ENCODE data around the gene EGFR. TPM values are rescaled to one million over a fixed set of nuclear protein-coding genes. Genes with fewer than 3 reads are reported as not detected.

Gene EGFR
- total RNA-seq, 1 experiment from 2014 or later, result not detected

- Histone ChIP-seq H3K36me3 (ENCODE audit: insufficient read depth, low read length) (no peaks in the 10 kb centered on the region), H4K20me1 (ENCODE audit: insufficient read depth, low read depth, low read length) (no peaks in the 10 kb centered on the region), H3K9ac (ENCODE audit: low read length) (no peak overlapping the region), H3K4me3 (ENCODE audit: low read length) (no peak overlapping the region), H3K27me3 (ENCODE audit: low read length) (no peaks in the 10 kb centered on the region), H3K9me2 (replicated peaks; ENCODE audit: insufficient read depth, low read length) (no peaks in the 10 kb centered on the region), H3K9me3 (ENCODE audit: low read length) (no peaks in the 10 kb centered on the region), H3K4me2 (ENCODE audit: low read depth, low read length, poor library complexity, severe bottlenecking) (no peak overlapping the region), H3K4me1 (ENCODE audit: low read length) (no peaks in the 10 kb centered on the region), H3K79me2 (ENCODE audit: low read length) (no peaks in the 10 kb centered on the region), H3K27ac (ENCODE audit: low read length) (no peak overlapping the region), H2AFZ (ENCODE audit: low read length) (no peak overlapping the region)
- no peak for DNase-seq
These were observed 424 bp downstream of the EGFR start for GRCh38 chr7:55019191-55019690.

- H3K27ac ChIP-seq (ENCODE audit: low read length), result no peak overlapping the region
- no peaks in the 10 kb centered on the region for H3K9me3 ChIP-seq (ENCODE audit: low read length)
- H3K9ac ChIP-seq (ENCODE audit: low read length), result no peak overlapping the region
- H3K36me3 ChIP-seq (ENCODE audit: insufficient read depth, low read length), result no peaks in the 10 kb centered on the region
- H3K79me2 ChIP-seq (ENCODE audit: low read length), result no peaks in the 10 kb centered on the region
- H3K9me2 ChIP-seq (replicated peaks; ENCODE audit: insufficient read depth, low read length), result no peaks in the 10 kb centered on the region
- H4K20me1 ChIP-seq (ENCODE audit: insufficient read depth, low read depth, low read length), result no peaks in the 10 kb centered on the region
- no peak overlapping the region for H3K4me2 ChIP-seq (ENCODE audit: low read depth, low read length, poor library complexity, severe bottlenecking)
- no peak overlapping the region for H2AFZ ChIP-seq (ENCODE audit: low read length)
- H3K27me3 ChIP-seq (ENCODE audit: low read length), result no peaks in the 10 kb centered on the region
- no peak overlapping the region for H3K4me3 ChIP-seq (ENCODE audit: low read length)
- no peak for DNase-seq
- H3K4me1 ChIP-seq (ENCODE audit: low read length), result no peaks in the 10 kb centered on the region
These were observed 1.1 kb downstream of the EGFR start for GRCh38 chr7:55019691-55020465.

- no peaks in the 10 kb centered on the region for H3K9me3 ChIP-seq (ENCODE audit: low read length)
- H3K27ac ChIP-seq (ENCODE audit: low read length), result no peak overlapping the region
- H3K4me3 ChIP-seq (ENCODE audit: low read length), result no peak overlapping the region
- H3K27me3 ChIP-seq (ENCODE audit: low read length), result no peaks in the 10 kb centered on the region
- H2AFZ ChIP-seq (ENCODE audit: low read length), result no peak overlapping the region
- no peak overlapping the region for H3K9ac ChIP-seq (ENCODE audit: low read length)
- no peaks in the 10 kb centered on the region for H3K79me2 ChIP-seq (ENCODE audit: low read length)
- H3K4me1 ChIP-seq (ENCODE audit: low read length), result no peaks in the 10 kb centered on the region
- H3K36me3 ChIP-seq (ENCODE audit: insufficient read depth, low read length), result no peaks in the 10 kb centered on the region
- no peaks in the 10 kb centered on the region for H3K9me2 ChIP-seq (replicated peaks; ENCODE audit: insufficient read depth, low read length)
- no peaks in the 10 kb centered on the region for H4K20me1 ChIP-seq (ENCODE audit: insufficient read depth, low read depth, low read length)
- no peak for DNase-seq
- H3K4me2 ChIP-seq (ENCODE audit: low read depth, low read length, poor library complexity, severe bottlenecking), result no peak overlapping the region
These were observed 1.7 kb downstream of the EGFR start for GRCh38 chr7:55020466-55020871.

- no peak for DNase-seq
- H3K27ac ChIP-seq (ENCODE audit: low read length), result no peak overlapping the region
- no peaks in the 10 kb centered on the region for H3K9me3 ChIP-seq (ENCODE audit: low read length)
- no peak overlapping the region for H3K9ac ChIP-seq (ENCODE audit: low read length)
- H2AFZ ChIP-seq (ENCODE audit: low read length), result no peak overlapping the region
- no peak overlapping the region for H3K4me3 ChIP-seq (ENCODE audit: low read length)
- no peaks in the 10 kb centered on the region for H3K27me3 ChIP-seq (ENCODE audit: low read length)
- H3K9me2 ChIP-seq (replicated peaks; ENCODE audit: insufficient read depth, low read length), result no peaks in the 10 kb centered on the region
- H3K4me1 ChIP-seq (ENCODE audit: low read length), result no peaks in the 10 kb centered on the region
- H3K36me3 ChIP-seq (ENCODE audit: insufficient read depth, low read length), result no peaks in the 10 kb centered on the region
- no peak overlapping the region for H3K4me2 ChIP-seq (ENCODE audit: low read depth, low read length, poor library complexity, severe bottlenecking)
- H3K79me2 ChIP-seq (ENCODE audit: low read length), result no peaks in the 10 kb centered on the region
- H4K20me1 ChIP-seq (ENCODE audit: insufficient read depth, low read depth, low read length), result no peaks in the 10 kb centered on the region
These were observed 2.2 kb downstream of the EGFR start for GRCh38 chr7:55021053-55021452.

- H3K27ac ChIP-seq (ENCODE audit: low read length), result no peak overlapping the region
- H3K4me3 ChIP-seq (ENCODE audit: low read length), result no peak overlapping the region
- no peaks in the 10 kb centered on the region for H3K27me3 ChIP-seq (ENCODE audit: low read length)
- H3K4me2 ChIP-seq (ENCODE audit: low read depth, low read length, poor library complexity, severe bottlenecking), result no peak overlapping the region
- no peaks in the 10 kb centered on the region for H3K9me2 ChIP-seq (replicated peaks; ENCODE audit: insufficient read depth, low read length)
- no peaks in the 10 kb centered on the region for H3K4me1 ChIP-seq (ENCODE audit: low read length)
- no peak overlapping the region for H2AFZ ChIP-seq (ENCODE audit: low read length)
- no peaks in the 10 kb centered on the region for H4K20me1 ChIP-seq (ENCODE audit: insufficient read depth, low read depth, low read length)
- no peaks in the 10 kb centered on the region for H3K79me2 ChIP-seq (ENCODE audit: low read length)
- no peak overlapping the region for H3K9ac ChIP-seq (ENCODE audit: low read length)
- H3K9me3 ChIP-seq (ENCODE audit: low read length), result no peaks in the 10 kb centered on the region
- no peak for DNase-seq
- no peaks in the 10 kb centered on the region for H3K36me3 ChIP-seq (ENCODE audit: insufficient read depth, low read length)
These were observed 3.5 kb downstream of the EGFR start for GRCh38 chr7:55022002-55022985.

- H3K4me2 ChIP-seq (ENCODE audit: low read depth, low read length, poor library complexity, severe bottlenecking), result no peak overlapping the region
- H4K20me1 ChIP-seq (ENCODE audit: insufficient read depth, low read depth, low read length), result no peaks in the 10 kb centered on the region
- DNase-seq, result no peak
- H3K36me3 ChIP-seq (ENCODE audit: insufficient read depth, low read length), result no peaks in the 10 kb centered on the region
- no peak overlapping the region for H3K4me3 ChIP-seq (ENCODE audit: low read length)
- no peaks in the 10 kb centered on the region for H3K4me1 ChIP-seq (ENCODE audit: low read length)
- no peak overlapping the region for H3K27ac ChIP-seq (ENCODE audit: low read length)
- H2AFZ ChIP-seq (ENCODE audit: low read length), result no peak overlapping the region
- no peaks in the 10 kb centered on the region for H3K27me3 ChIP-seq (ENCODE audit: low read length)
- H3K9me3 ChIP-seq (ENCODE audit: low read length), result no peaks in the 10 kb centered on the region
- no peaks in the 10 kb centered on the region for H3K79me2 ChIP-seq (ENCODE audit: low read length)
- no peak overlapping the region for H3K9ac ChIP-seq (ENCODE audit: low read length)
- no peaks in the 10 kb centered on the region for H3K9me2 ChIP-seq (replicated peaks; ENCODE audit: insufficient read depth, low read length)
These were observed 5.2 kb downstream of the EGFR start for GRCh38 chr7:55023841-55024505.

GRCh38 chr7:55024776-55025175 lies 6.0 kb downstream of the EGFR start:
- H3K36me3 ChIP-seq (ENCODE audit: insufficient read depth, low read length), result no peaks in the 10 kb centered on the region
- no peak overlapping the region for H2AFZ ChIP-seq (ENCODE audit: low read length)
- H3K79me2 ChIP-seq (ENCODE audit: low read length), result no peaks in the 10 kb centered on the region
- H3K27me3 ChIP-seq (ENCODE audit: low read length), result no peaks in the 10 kb centered on the region
- no peaks in the 10 kb centered on the region for H3K4me1 ChIP-seq (ENCODE audit: low read length)
- DNase-seq, result no peak
- H3K4me2 ChIP-seq (ENCODE audit: low read depth, low read length, poor library complexity, severe bottlenecking), result no peak overlapping the region
- no peaks in the 10 kb centered on the region for H4K20me1 ChIP-seq (ENCODE audit: insufficient read depth, low read depth, low read length)
- H3K9me2 ChIP-seq (replicated peaks; ENCODE audit: insufficient read depth, low read length), result no peaks in the 10 kb centered on the region
- H3K27ac ChIP-seq (ENCODE audit: low read length), result no peak overlapping the region
- no peak overlapping the region for H3K4me3 ChIP-seq (ENCODE audit: low read length)
- no peak overlapping the region for H3K9ac ChIP-seq (ENCODE audit: low read length)
- no peaks in the 10 kb centered on the region for H3K9me3 ChIP-seq (ENCODE audit: low read length)
